SK-N-SH treated with all-trans-retinoic acid at 6 μM for 48 hours (cell line): Measurements from ENCODE around the gene CEMIP2.

Experiments used
- ATAC-seq: fragments of 200-7000 bp; cut with Tn5 transposase; 3 replicates; pipeline ENCODE4 v1.9.1; 2020; ENCODE audit warnings: mild to moderate bottlenecking, moderate library complexity
- BACH2 ChIP-seq: fragments of 250-450 bp; sonication (Bioruptor Pico); IDR thresholded peaks from 2 replicates; pipeline ENCODE4 v1.9.0; 2021; ENCODE audit warnings: mild to moderate bottlenecking, borderline replicate concordance
- CSDC2 ChIP-seq: fragments of 250-450 bp; sonication (Bioruptor Pico); IDR thresholded peaks from 2 replicates; pipeline ENCODE4 v1.5.0; 2020; ENCODE audit warnings: mild to moderate bottlenecking, moderate library complexity
- CSRNP3 ChIP-seq: fragments of 250-450 bp; sonication (Bioruptor Pico); IDR thresholded peaks from 2 replicates; pipeline ENCODE4 v1.5.1; 2021; ENCODE audit warnings: mild to moderate bottlenecking, moderate library complexity
- ESRRG ChIP-seq: fragments of 250-450 bp; sonication (Bioruptor Pico); IDR thresholded peaks from 2 replicates; pipeline ENCODE4 v1.6.1; 2021; ENCODE audit warnings: mild to moderate bottlenecking
- GLIS3 ChIP-seq: fragments of 250-450 bp; sonication (Bioruptor Pico); IDR thresholded peaks from 2 replicates; pipeline ENCODE4 v1.5.0; 2020; ENCODE audit warnings: mild to moderate bottlenecking, moderate library complexity
- OSR1 ChIP-seq: fragments of 250-450 bp; sonication (Bioruptor Pico); IDR thresholded peaks from 2 replicates; pipeline ENCODE4 v1.8.0; 2022; ENCODE audit warnings: moderate library complexity, mild to moderate bottlenecking, inconsistent platforms
- PATZ1 ChIP-seq: fragments of 250-450 bp; sonication (Bioruptor Pico); IDR thresholded peaks from 2 replicates; pipeline ENCODE4 v1.8.0; 2020; ENCODE audit warnings: mild to moderate bottlenecking, moderate library complexity, borderline replicate concordance
- PPARA ChIP-seq: fragments of 250-450 bp; sonication (Bioruptor Pico); IDR thresholded peaks from 2 replicates; pipeline ENCODE4 v1.5.0; 2020; ENCODE audit warnings: mild to moderate bottlenecking, borderline replicate concordance
- TCF4 ChIP-seq: fragments of 250-450 bp; sonication (Bioruptor Pico); IDR thresholded peaks from 2 replicates; pipeline ENCODE4 v1.8.0; 2021; ENCODE audit warnings: mild to moderate bottlenecking, moderate library complexity, borderline replicate concordance
- TOX ChIP-seq: fragments of 250-450 bp; sonication (Bioruptor Pico); IDR thresholded peaks from 2 replicates; pipeline ENCODE4 v1.8.0; 2021; ENCODE audit warnings: mild to moderate bottlenecking, moderate library complexity, borderline replicate concordance
- ZC3H10 ChIP-seq: fragments of 250-450 bp; sonication (Bioruptor Pico); IDR thresholded peaks from 2 replicates; pipeline ENCODE4 v1.5.1; 2021; ENCODE audit warnings: mild to moderate bottlenecking, moderate library complexity
- ZFP3 ChIP-seq: fragments of 250-450 bp; sonication (Bioruptor Pico); IDR thresholded peaks from 2 replicates; pipeline ENCODE4 v1.5.0; 2020; ENCODE audit warnings: mild to moderate bottlenecking, moderate library complexity
- ZNF565 ChIP-seq: fragments of 450-650 bp; formaldehyde crosslinking; conservative IDR thresholded peaks from 2 replicates; pipeline ENCODE4 v1.5.0; 2020; ENCODE audit warnings: low read depth, mild to moderate bottlenecking, moderate library complexity
- ZNF70 ChIP-seq: fragments of 450-650 bp; formaldehyde crosslinking; IDR thresholded peaks from 2 replicates; pipeline ENCODE4 v1.5.0; 2020; ENCODE audit warnings: mild to moderate bottlenecking, moderate library complexity
- ZNF8 ChIP-seq: fragments of 450-650 bp; formaldehyde crosslinking; IDR thresholded peaks from 2 replicates; pipeline ENCODE4 v1.5.0; 2020; ENCODE audit warnings: mild to moderate bottlenecking, moderate library complexity
- TF ChIP-seq, protein P1 (sequence below): fragments of 250-450 bp; sonication (Bioruptor Pico); IDR thresholded peaks from 2 replicates; pipeline ENCODE4 v1.8.0; 2021; ENCODE audit warnings: low read depth, mild to moderate bottlenecking, moderate library complexity, borderline replicate concordance
- TF ChIP-seq, protein P2 (sequence below): fragments of 250-450 bp; sonication (Bioruptor Pico); IDR thresholded peaks from 2 replicates; pipeline ENCODE4 v1.5.1; 2020; ENCODE audit warnings: low read depth, mild to moderate bottlenecking, moderate library complexity
- TF ChIP-seq, protein P3 (sequence below): fragments of 250-450 bp; sonication (Bioruptor Pico); IDR thresholded peaks from 2 replicates; pipeline ENCODE4 v1.5.0; 2020; ENCODE audit warnings: mild to moderate bottlenecking, moderate library complexity

CEMIP2 gene

GRCh38 chr9:71709384-71709783, 58.9 kb downstream of the CEMIP2 start:
- ATAC-seq = no peak
- TF ChIP-seq ZNF8 (CRISPR knock-in tag) (no peak), PPARA (CRISPR knock-in tag) (no peak), ZC3H10 (CRISPR knock-in tag) (no peak), GLIS3 (no peak), ESRRG (CRISPR knock-in tag) (no peak), TOX (CRISPR knock-in tag) (no peak), BACH2 (no peak), ZNF70 (CRISPR knock-in tag) (no peak), ZFP3 (no peak), PATZ1 (CRISPR knock-in tag) (no peak), CSRNP3 (no peak), CSDC2 (no peak), ZNF565 (CRISPR knock-in tag) (no peak)
- TF ChIP-seq, protein P1, sequence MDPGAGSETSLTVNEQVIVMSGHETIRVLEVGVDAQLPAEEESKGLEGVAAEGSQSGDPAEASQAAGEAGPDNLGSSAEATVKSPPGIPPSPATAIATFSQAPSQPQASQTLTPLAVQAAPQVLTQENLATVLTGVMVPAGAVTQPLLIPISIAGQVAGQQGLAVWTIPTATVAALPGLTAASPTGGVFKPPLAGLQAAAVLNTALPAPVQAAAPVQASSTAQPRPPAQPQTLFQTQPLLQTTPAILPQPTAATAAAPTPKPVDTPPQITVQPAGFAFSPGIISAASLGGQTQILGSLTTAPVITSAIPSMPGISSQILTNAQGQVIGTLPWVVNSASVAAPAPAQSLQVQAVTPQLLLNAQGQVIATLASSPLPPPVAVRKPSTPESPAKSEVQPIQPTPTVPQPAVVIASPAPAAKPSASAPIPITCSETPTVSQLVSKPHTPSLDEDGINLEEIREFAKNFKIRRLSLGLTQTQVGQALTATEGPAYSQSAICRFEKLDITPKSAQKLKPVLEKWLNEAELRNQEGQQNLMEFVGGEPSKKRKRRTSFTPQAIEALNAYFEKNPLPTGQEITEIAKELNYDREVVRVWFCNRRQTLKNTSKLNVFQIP (CRISPR knock-in tag) = no peak
- TF ChIP-seq, protein P2, sequence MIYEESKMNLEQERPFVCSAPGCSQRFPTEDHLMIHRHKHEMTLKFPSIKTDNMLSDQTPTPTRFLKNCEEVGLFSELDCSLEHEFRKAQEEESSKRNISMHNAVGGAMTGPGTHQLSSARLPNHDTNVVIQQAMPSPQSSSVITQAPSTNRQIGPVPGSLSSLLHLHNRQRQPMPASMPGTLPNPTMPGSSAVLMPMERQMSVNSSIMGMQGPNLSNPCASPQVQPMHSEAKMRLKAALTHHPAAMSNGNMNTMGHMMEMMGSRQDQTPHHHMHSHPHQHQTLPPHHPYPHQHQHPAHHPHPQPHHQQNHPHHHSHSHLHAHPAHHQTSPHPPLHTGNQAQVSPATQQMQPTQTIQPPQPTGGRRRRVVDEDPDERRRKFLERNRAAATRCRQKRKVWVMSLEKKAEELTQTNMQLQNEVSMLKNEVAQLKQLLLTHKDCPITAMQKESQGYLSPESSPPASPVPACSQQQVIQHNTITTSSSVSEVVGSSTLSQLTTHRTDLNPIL (CRISPR knock-in tag) = no peak
- TF ChIP-seq, protein P3, sequence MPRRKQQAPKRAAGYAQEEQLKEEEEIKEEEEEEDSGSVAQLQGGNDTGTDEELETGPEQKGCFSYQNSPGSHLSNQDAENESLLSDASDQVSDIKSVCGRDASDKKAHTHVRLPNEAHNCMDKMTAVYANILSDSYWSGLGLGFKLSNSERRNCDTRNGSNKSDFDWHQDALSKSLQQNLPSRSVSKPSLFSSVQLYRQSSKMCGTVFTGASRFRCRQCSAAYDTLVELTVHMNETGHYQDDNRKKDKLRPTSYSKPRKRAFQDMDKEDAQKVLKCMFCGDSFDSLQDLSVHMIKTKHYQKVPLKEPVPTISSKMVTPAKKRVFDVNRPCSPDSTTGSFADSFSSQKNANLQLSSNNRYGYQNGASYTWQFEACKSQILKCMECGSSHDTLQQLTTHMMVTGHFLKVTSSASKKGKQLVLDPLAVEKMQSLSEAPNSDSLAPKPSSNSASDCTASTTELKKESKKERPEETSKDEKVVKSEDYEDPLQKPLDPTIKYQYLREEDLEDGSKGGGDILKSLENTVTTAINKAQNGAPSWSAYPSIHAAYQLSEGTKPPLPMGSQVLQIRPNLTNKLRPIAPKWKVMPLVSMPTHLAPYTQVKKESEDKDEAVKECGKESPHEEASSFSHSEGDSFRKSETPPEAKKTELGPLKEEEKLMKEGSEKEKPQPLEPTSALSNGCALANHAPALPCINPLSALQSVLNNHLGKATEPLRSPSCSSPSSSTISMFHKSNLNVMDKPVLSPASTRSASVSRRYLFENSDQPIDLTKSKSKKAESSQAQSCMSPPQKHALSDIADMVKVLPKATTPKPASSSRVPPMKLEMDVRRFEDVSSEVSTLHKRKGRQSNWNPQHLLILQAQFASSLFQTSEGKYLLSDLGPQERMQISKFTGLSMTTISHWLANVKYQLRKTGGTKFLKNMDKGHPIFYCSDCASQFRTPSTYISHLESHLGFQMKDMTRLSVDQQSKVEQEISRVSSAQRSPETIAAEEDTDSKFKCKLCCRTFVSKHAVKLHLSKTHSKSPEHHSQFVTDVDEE (CRISPR knock-in tag) = no peak

GRCh38 chr9:71706176-71706575, 62.1 kb downstream of the CEMIP2 start:
- no peak for ATAC-seq
- TF ChIP-seq TCF4 (CRISPR knock-in tag) (no peak), OSR1 (CRISPR knock-in tag) (no peak), ZNF565 (CRISPR knock-in tag) (no peak)
- TF ChIP-seq, protein P3 (CRISPR knock-in tag) = no peak

GRCh38 chr9:71704796-71705195, 63.5 kb downstream of the CEMIP2 start:
- no peak for ATAC-seq
- TF ChIP-seq PATZ1 (CRISPR knock-in tag) = no peak
- no peak for TF ChIP-seq CSRNP3
- TF ChIP-seq, protein P2 (CRISPR knock-in tag) = no peak
- no peak for TF ChIP-seq ZC3H10 (CRISPR knock-in tag)
- TF ChIP-seq TOX (CRISPR knock-in tag) = no peak
- TF ChIP-seq ZFP3 = no peak
- no peak for TF ChIP-seq BACH2
- TF ChIP-seq TCF4 (CRISPR knock-in tag) = no peak
- no peak for TF ChIP-seq ZNF565 (CRISPR knock-in tag)
- no peak for TF ChIP-seq ZNF70 (CRISPR knock-in tag)
